Neuronal stem cell (in vitro differentiated cells): Measurements from ENCODE around the gene PANK4.

Experiments used
- DNase-seq: peaks from one replicate; pipeline ENCODE4 v3.0.0-alpha.2; 2013; ENCODE audit warnings: low spot score
- H2AFZ ChIP-seq: one replicate; pipeline ENCODE4 v1.6.1; 2013; ENCODE audit warnings: mild to moderate bottlenecking, low read length, inconsistent platforms
- H2AK5ac ChIP-seq: 2 replicates; pipeline ENCODE4 v1.6.1; 2013; ENCODE audit warnings: low read depth, mild to moderate bottlenecking, inconsistent platforms, low read length, moderate library complexity, mixed read lengths
- H2BK120ac ChIP-seq: 2 replicates; pipeline ENCODE4 v1.6.1; 2013; ENCODE audit warnings: low read depth, mild to moderate bottlenecking, inconsistent platforms, low read length, moderate library complexity, mixed read lengths
- H2BK12ac ChIP-seq: one replicate; pipeline ENCODE4 v1.6.1; 2013; ENCODE audit warnings: low read length, inconsistent platforms
- H2BK15ac ChIP-seq: 2 replicates; pipeline ENCODE4 v1.6.1; 2013; ENCODE audit warnings: mild to moderate bottlenecking, low read length, inconsistent platforms, mixed read lengths
- H2BK5ac ChIP-seq: one replicate; pipeline ENCODE4 v1.6.1; 2013; ENCODE audit warnings: inconsistent platforms, mild to moderate bottlenecking, low read length, moderate library complexity
- H3K14ac ChIP-seq: one replicate; pipeline ENCODE4 v1.6.1; 2013; ENCODE audit warnings: low read length, inconsistent platforms
- H3K18ac ChIP-seq: 2 replicates; pipeline ENCODE4 v1.6.1; 2013; ENCODE audit warnings: low read length, inconsistent platforms
- H3K23ac ChIP-seq: 2 replicates; pipeline ENCODE4 v1.6.1; 2013; ENCODE audit warnings: low read depth, mild to moderate bottlenecking, mixed read lengths, low read length, inconsistent platforms; ENCODE audit not compliant: poor library complexity
- H3K27ac ChIP-seq: replicated peaks from 3 replicates; pipeline ENCODE4 v1.5.1; 2013; ENCODE audit warnings: low read length, inconsistent platforms
- H3K27me3 ChIP-seq, 3 experiments: 2 replicates each; pipeline ENCODE4 v1.6.1; 2013; ENCODE audit warnings: low read length in 3 of 3, mild to moderate bottlenecking in 2 of 3, inconsistent platforms in 1 of 3, low read depth in 1 of 3, mixed read lengths in 1 of 3, moderate library complexity in 1 of 3; ENCODE audit not compliant: control insufficient read depth in 3 of 3, insufficient read depth in 3 of 3
- H3K36me3 ChIP-seq, 2 donors: replicated peaks in 1 of 2; 2 replicates each; pipeline ENCODE4 v1.6.1; 2013; ENCODE audit warnings: low read length in 2 of 2; ENCODE audit not compliant: control insufficient read depth in 2 of 2, insufficient read depth in 2 of 2
- H3K4ac ChIP-seq: 2 replicates; pipeline ENCODE4 v1.6.1; 2013; ENCODE audit warnings: inconsistent platforms, mild to moderate bottlenecking, low read length, moderate library complexity
- H3K4me1 ChIP-seq, 2 donors: 1 replicate in 1 of 2; 2 replicates in 1 of 2; pipeline ENCODE4 v1.6.1; 2013; ENCODE audit warnings: low read length in 2 of 2, low read depth in 1 of 2; ENCODE audit not compliant: control insufficient read depth in 2 of 2, insufficient read depth in 1 of 2
- H3K4me2 ChIP-seq: one replicate; pipeline ENCODE4 v1.6.1; 2013; ENCODE audit warnings: mild to moderate bottlenecking, low read length, inconsistent platforms; ENCODE audit not compliant: insufficient read depth, poor library complexity, severe bottlenecking
- H3K4me3 ChIP-seq, 2 donors: 2 replicates each; pipeline ENCODE4 v1.5.1; 2013; ENCODE audit warnings: low read length in 2 of 2, mild to moderate bottlenecking in 2 of 2, inconsistent platforms in 1 of 2, moderate library complexity in 1 of 2
- H3K79me1 ChIP-seq: one replicate; pipeline ENCODE4 v1.6.1; 2013; ENCODE audit warnings: low read depth, mild to moderate bottlenecking, inconsistent platforms, low read length, moderate library complexity
- H3K9ac ChIP-seq: one replicate; pipeline ENCODE4 v1.6.1; 2013; ENCODE audit warnings: mild to moderate bottlenecking, low read depth, low read length, inconsistent platforms; ENCODE audit not compliant: poor library complexity
- H3K9me3 ChIP-seq, 2 donors: replicated peaks in 1 of 2; 2 replicates each; pipeline versions ENCODE3 to v1.6.1; 2013; ENCODE audit warnings: low read length in 2 of 2, mild to moderate bottlenecking in 2 of 2, inconsistent platforms in 1 of 2, low read depth in 1 of 2, mixed read lengths in 1 of 2, moderate library complexity in 1 of 2; ENCODE audit not compliant: control insufficient read depth in 2 of 2, insufficient read depth in 1 of 2
- H4K8ac ChIP-seq: one replicate; pipeline ENCODE4 v1.6.1; 2013; ENCODE audit warnings: low read depth, mild to moderate bottlenecking, inconsistent platforms, low read length, moderate library complexity
- H4K91ac ChIP-seq: one replicate; pipeline ENCODE4 v1.6.1; 2013; ENCODE audit warnings: low read length, low read depth, mild to moderate bottlenecking, inconsistent platforms; ENCODE audit not compliant: poor library complexity
- WGBS, 2 donors: extraction: QIAGEN DNeasy Blood & Tissue Kit; methylation state at CpG; one replicate each; pipeline ENCODE4 v1.1.7; 2013; ENCODE audit warnings: missing lambda C conversion rate in 2 of 2, mixed read lengths in 1 of 2; ENCODE audit not compliant: insufficient read length in 2 of 2, insufficient replicate concordance in 1 of 2; ENCODE audit errors: extremely low coverage in 2 of 2; 5-methylcytosine and 5-hydroxymethylcytosine counted together

The PANK4 gene

DNA sequence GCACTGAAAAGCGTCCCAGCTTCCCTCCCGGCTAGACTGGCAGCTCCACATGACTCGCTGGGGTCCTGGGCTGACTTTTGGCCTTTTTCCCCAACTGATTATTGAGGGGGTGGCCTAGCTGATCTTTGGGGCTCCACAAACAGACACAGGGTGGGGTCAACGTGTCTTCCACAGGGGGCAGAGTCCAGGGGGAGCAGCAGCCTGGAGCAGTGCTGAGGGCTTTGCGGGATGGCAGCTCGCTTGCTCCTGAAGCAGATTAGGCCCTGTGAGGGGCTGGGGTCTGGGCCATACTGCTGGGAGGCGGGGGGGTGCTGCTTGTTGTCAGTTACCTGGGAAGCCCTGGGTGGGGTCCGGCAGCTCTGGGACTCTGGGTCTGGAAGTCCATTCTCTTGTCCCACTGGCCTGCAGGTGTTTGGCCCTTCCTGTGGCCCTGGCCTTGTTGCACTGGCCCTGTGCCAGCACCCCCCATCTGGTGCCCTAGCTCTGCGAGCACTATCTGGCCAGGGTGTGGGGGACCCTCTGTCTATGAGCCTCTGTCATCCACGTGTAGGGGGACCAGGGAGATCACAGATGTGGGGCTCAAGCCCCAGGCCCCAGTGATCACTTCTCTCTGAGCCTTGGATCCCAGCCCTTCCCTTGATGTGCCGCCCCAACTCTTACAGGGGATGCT, 16.0 kb upstream of the PANK4 start:
- Histone ChIP-seq H3K9me3 (peaks cover 2 to 4% of the 10 kb centered on the region in 2 donors), H2BK5ac (peak overlapping the region; percentile 100), H3K4ac (peak overlapping the region; percentile 99), H2BK12ac (peak overlapping the region; percentile 100), H3K36me3 (no peaks in the 10 kb centered on the region), H2BK120ac (peak overlapping the region; percentile 98), H3K18ac (peak overlapping the region; percentile 100), H2AFZ (no peak overlapping the region), H3K4me2 (no peak overlapping the region), H3K9ac (peak overlapping the region; percentile 61), H3K14ac (peak overlapping the region; percentile 47), H3K4me3 (no peak overlapping the region), H2AK5ac (peak overlapping the region; percentile 100), H3K27me3 (peaks cover 0 to 20% (median 0%) of the 10 kb centered on the region in 3 experiments), H3K23ac (peak overlapping the region; percentile 75), H4K8ac (no peak overlapping the region), H3K4me1 (peaks cover 55% of the 10 kb centered on the region in 2 donors), H3K27ac (peak overlapping the region; percentile 10), H2BK15ac (peak overlapping the region; percentile 96), H4K91ac (peak overlapping the region; percentile 99), H3K79me1 (peaks cover 18% of the 10 kb centered on the region)
- no CpG with 5 or more reads among the region's 11 CpGs for WGBS, 2 donors
- no peak for DNase-seq

- no peak overlapping the region for H3K4me3 ChIP-seq
- no peaks in the 10 kb centered on the region for H3K36me3 ChIP-seq
- H3K27me3 ChIP-seq, result peaks cover 0 to 26% (median 2%) of the 10 kb centered on the region in 3 experiments
- H2BK12ac ChIP-seq, result peak overlapping the region; percentile 100
- H3K9me3 ChIP-seq, result peaks cover 4 to 5% of the 10 kb centered on the region in 2 donors
- H4K8ac ChIP-seq, result no peak overlapping the region
- H2BK15ac ChIP-seq, result peak overlapping the region; percentile 96
- H2AK5ac ChIP-seq, result peak overlapping the region; percentile 100
- peak overlapping the region; percentile 100 for H2BK5ac ChIP-seq
- H3K4me1 ChIP-seq, result peaks cover 49 to 56% of the 10 kb centered on the region in 2 donors
- peak overlapping the region; percentile 11 for H4K91ac ChIP-seq
- no peak overlapping the region for H3K4me2 ChIP-seq
- peak overlapping the region; percentile 56 for H3K4ac ChIP-seq
- H3K18ac ChIP-seq, result peak overlapping the region; percentile 100
- peaks cover 15% of the 10 kb centered on the region for H3K79me1 ChIP-seq
- peak overlapping the region; percentile 98 for H2BK120ac ChIP-seq
- no CpG with 5 or more reads among the region's 25 CpGs for WGBS, 2 donors
- H3K9ac ChIP-seq, result peak overlapping the region; percentile 61
- H3K23ac ChIP-seq, result peak overlapping the region; percentile 75
- DNase-seq, result no peak
- peak overlapping the region; percentile 10 for H3K27ac ChIP-seq
- no peak overlapping the region for H2AFZ ChIP-seq
- peak overlapping the region; percentile 14 for H3K14ac ChIP-seq
These were observed 15.3 kb upstream of the PANK4 start for GRCh38 chr1:2541619-2542245.

- H3K9ac ChIP-seq, result no peak overlapping the region
These were observed 14.6 kb upstream of the PANK4 start for GRCh38 chr1:2540816-2541492.

More at GRCh38 chr1:2540816-2541492, 14.6 kb upstream of the PANK4 start:
- H2BK120ac ChIP-seq, result no peak overlapping the region
- H3K79me1 ChIP-seq, result peaks cover 13% of the 10 kb centered on the region
- H2AK5ac ChIP-seq, result peak overlapping the region; percentile 100
- no peaks in the 10 kb centered on the region for H3K36me3 ChIP-seq
- H3K23ac ChIP-seq, result no peak overlapping the region
- peaks cover 4 to 5% of the 10 kb centered on the region in 2 donors for H3K9me3 ChIP-seq
- H3K4me2 ChIP-seq, result no peak overlapping the region
- H3K4me3 ChIP-seq, result no peak overlapping the region
- H3K14ac ChIP-seq, result no peak overlapping the region
- peak overlapping the region; percentile 100 for H2BK5ac ChIP-seq
- H3K4ac ChIP-seq, result no peak overlapping the region
- H2BK12ac ChIP-seq, result no peak overlapping the region
- no peak overlapping the region for H4K91ac ChIP-seq
- H3K27ac ChIP-seq, result peak overlapping the region; percentile 77
- no peak overlapping the region for H2BK15ac ChIP-seq
- peaks cover 0 to 32% (median 2%) of the 10 kb centered on the region in 3 experiments for H3K27me3 ChIP-seq
- H2AFZ ChIP-seq, result peak overlapping the region; percentile 42
- peak overlapping the region; percentile 82 for H3K18ac ChIP-seq
- H4K8ac ChIP-seq, result no peak overlapping the region
- peak; percentile 87 for DNase-seq
- peaks cover 45 to 59% of the 10 kb centered on the region in 2 donors for H3K4me1 ChIP-seq
- WGBS, 2 donors, result no CpG with 5 or more reads among the region's 39 CpGs
